GM12878 (cell line): ENCODE measurements around the gene DAAM2.

Source experiments
- BRCA1 ChIP-seq: IDR thresholded peaks from 2 replicates; pipeline ENCODE4 v1.6.1; 2011; ENCODE audit warnings: low read depth, low read length, improper control_type of control experiment
- CTCF ChIP-seq, 3 experiments: IDR thresholded peaks in 2 of 3; conservative IDR thresholded peaks in 1 of 3; 2 replicates each; pipeline ENCODE4 v1.5.1; 2011; ENCODE audit warnings: low read depth in 3 of 3, low read length in 3 of 3, mild to moderate bottlenecking in 3 of 3, control low read depth in 2 of 3, moderate library complexity in 2 of 3, inconsistent platforms in 1 of 3, mixed read lengths in 1 of 3; ENCODE audit not compliant: control insufficient read depth in 2 of 3, insufficient read depth in 1 of 3; ENCODE audit errors: extremely low read depth in 1 of 3
- FOXM1 ChIP-seq: IDR thresholded peaks from 2 replicates; pipeline ENCODE4 v1.6.1; 2012; ENCODE audit warnings: low read depth, mild to moderate bottlenecking, inconsistent platforms, low read length, moderate library complexity
- POLR2A ChIP-seq: IDR thresholded peaks from 2 replicates; pipeline ENCODE4 v1.6.1; 2011; ENCODE audit warnings: low read depth, mild to moderate bottlenecking, low read length
- POLR2AphosphoS5 ChIP-seq: IDR thresholded peaks from 2 replicates; pipeline ENCODE4 v1.6.1; 2011; ENCODE audit warnings: mild to moderate bottlenecking, low read length, inconsistent platforms
- ZNF274 ChIP-seq: IDR thresholded peaks from one replicate; pipeline ENCODE4 v1.8.0; 2011; ENCODE audit not compliant: insufficient read length, insufficient read depth

- TF ChIP-seq POLR2AphosphoS5 (no peak), POLR2A (no peak), FOXM1 (no peak), CTCF (IDR thresholded peaks at IDR 0.05 in 2 of 3, conservative IDR thresholded peaks at IDR 0.05 in 1 of 3; ENCODE audit: control insufficient read depth in 2 of 3, extremely low read depth in 1 of 3, insufficient read depth in 1 of 3, low read depth in 3 of 3, low read length in 3 of 3) (no peak), BRCA1 (no peak), ZNF274 (no peak)
Observed at GRCh38 chr6:39829331-39829730, 37.2 kb downstream of the DAAM2 start.
